GM12878 (cell line): ENCODE results near the gene DRAP1. TPM values are rescaled to one million over a fixed set of nuclear protein-coding genes. Genes with fewer than 3 reads are reported as not detected.
A peak's percentile ranks its signal among the peaks of the same experiment; 100 is the strongest.

Experiments
- ATF7 ChIP-seq: fragments of 450-650 bp; IDR thresholded peaks from 2 replicates; pipeline ENCODE4 v1.6.1; 2016; ENCODE audit warnings: low read depth, mild to moderate bottlenecking
- BRCA1 ChIP-seq: IDR thresholded peaks from 2 replicates; pipeline ENCODE4 v1.6.1; 2011; ENCODE audit warnings: low read depth, low read length, improper control_type of control experiment
- CBFB ChIP-seq: IDR thresholded peaks from 2 replicates; pipeline ENCODE4 v1.6.1; 2016; ENCODE audit warnings: antibody characterized with exemption, low read depth
- CEBPZ ChIP-seq: fragments of 150-350 bp; IDR thresholded peaks from 2 replicates; pipeline ENCODE4 v1.6.1; 2016; ENCODE audit warnings: low read depth, low read length
- CREM ChIP-seq: IDR thresholded peaks from 2 replicates; pipeline ENCODE4 v1.6.1; 2014; ENCODE audit warnings: antibody characterized with exemption, low read depth
- KDM1A ChIP-seq: fragments of 200-600 bp; sonication (generic); IDR thresholded peaks from 2 replicates; pipeline ENCODE4 v1.6.1; 2016; ENCODE audit warnings: borderline replicate concordance
- PML ChIP-seq: IDR thresholded peaks from 2 replicates; pipeline ENCODE4 v1.6.1; 2012; ENCODE audit warnings: low read length, inconsistent platforms
- SP1 ChIP-seq: IDR thresholded peaks from one replicate; pipeline ENCODE4 v1.6.1; 2011; ENCODE audit warnings: low read depth, low read length
- TCF3 ChIP-seq: IDR thresholded peaks from 2 replicates; pipeline ENCODE4 v1.6.1; 2012; ENCODE audit warnings: low read depth, mild to moderate bottlenecking, low read length, borderline replicate concordance; ENCODE audit not compliant: insufficient read depth
- ZBED1 ChIP-seq: IDR thresholded peaks from 2 replicates; pipeline ENCODE4 v1.6.1; 2016; ENCODE audit warnings: borderline replicate concordance
- ZNF274 ChIP-seq: IDR thresholded peaks from one replicate; pipeline ENCODE4 v1.8.0; 2011; ENCODE audit not compliant: insufficient read length, insufficient read depth
- ZZZ3 ChIP-seq: IDR thresholded peaks from 2 replicates; pipeline ENCODE4 v1.6.1; 2011; ENCODE audit warnings: low read depth; ENCODE audit not compliant: control insufficient read depth, insufficient read length
- polyA plus RNA-seq, 11 experiments: library from polyadenylated mRNA; depleted of rRNA in 4 of 11; unstranded in 6 of 11; stranded (reverse) in 5 of 11; fragments of >200 nt; fragmentation: Nextera tagmentation in 4 of 11; fragmentation: Illumina TruSeq in 1 of 11; extraction: Ambion mirVana in 4 of 11; extraction: Trizol in 1 of 11; gene quantifications; 1 replicate in 1 of 11; 2 replicates in 10 of 11; pipeline versions ENCODE4 v1.2.1 to v1.2.3, GENCODE V29; 2011 to 2016; ENCODE audit warnings: inconsistent platforms in 2 of 11, missing spikeins in 2 of 11, low read depth in 1 of 11
- total RNA-seq, 4 experiments: library from RNA; depleted of rRNA in 3 of 4; stranded (reverse); fragments of >200 nt in 3 of 4; fragmentation: Illumina TruSeq in 1 of 4; extraction: Trizol in 1 of 4; gene quantifications; 2 replicates each; pipeline versions ENCODE4 v1.2.1 to v1.2.3, GENCODE V29; 2013 to 2021
- TF ChIP-seq, protein P1 (sequence below): fragments of 450-650 bp; IDR thresholded peaks from 2 replicates; pipeline ENCODE4 v1.6.1; 2017; ENCODE audit warnings: mild to moderate bottlenecking, moderate library complexity
- TF ChIP-seq, protein P2 (sequence below): fragments of 450-650 bp; IDR thresholded peaks from 2 replicates; pipeline ENCODE4 v1.6.1; 2016; ENCODE audit warnings: mild to moderate bottlenecking, moderate library complexity, borderline replicate concordance
- TF ChIP-seq, protein P3 (sequence below): fragments of 450-650 bp; IDR thresholded peaks from 2 replicates; pipeline ENCODE4 v1.6.1; 2017; ENCODE audit warnings: antibody characterized with exemption, mild to moderate bottlenecking, moderate library complexity

The DRAP1 gene
- total and polyA plus RNA-seq, 10 of the 15 experiments (the other 5 are each of a cell fraction or from before 2014, with no cell fraction given), result 9.4 to 163 (median 114) TPM

GRCh38 chr11:65890324-65891218 is 28.7 kb upstream of the DRAP1 start, which contains the start of gene CCDC85B (continued):
- TF ChIP-seq CEBPZ (no peak), ZBED1 (peak; percentile 21; the same call in 1 of the 2 replicates), TCF3 (peak; percentile 81; the same call in 1 of the 2 replicates), BRCA1 (no peak), ZNF274 (no peak), SP1 (peak; percentile 78), PML (no peak), CREM (peak; percentile 53), ATF7 (peak; percentile 59; the same call in 1 of the 2 replicates), KDM1A (no peak), CBFB (no peak), ZZZ3 (no peak)
- TF ChIP-seq, protein P1, sequence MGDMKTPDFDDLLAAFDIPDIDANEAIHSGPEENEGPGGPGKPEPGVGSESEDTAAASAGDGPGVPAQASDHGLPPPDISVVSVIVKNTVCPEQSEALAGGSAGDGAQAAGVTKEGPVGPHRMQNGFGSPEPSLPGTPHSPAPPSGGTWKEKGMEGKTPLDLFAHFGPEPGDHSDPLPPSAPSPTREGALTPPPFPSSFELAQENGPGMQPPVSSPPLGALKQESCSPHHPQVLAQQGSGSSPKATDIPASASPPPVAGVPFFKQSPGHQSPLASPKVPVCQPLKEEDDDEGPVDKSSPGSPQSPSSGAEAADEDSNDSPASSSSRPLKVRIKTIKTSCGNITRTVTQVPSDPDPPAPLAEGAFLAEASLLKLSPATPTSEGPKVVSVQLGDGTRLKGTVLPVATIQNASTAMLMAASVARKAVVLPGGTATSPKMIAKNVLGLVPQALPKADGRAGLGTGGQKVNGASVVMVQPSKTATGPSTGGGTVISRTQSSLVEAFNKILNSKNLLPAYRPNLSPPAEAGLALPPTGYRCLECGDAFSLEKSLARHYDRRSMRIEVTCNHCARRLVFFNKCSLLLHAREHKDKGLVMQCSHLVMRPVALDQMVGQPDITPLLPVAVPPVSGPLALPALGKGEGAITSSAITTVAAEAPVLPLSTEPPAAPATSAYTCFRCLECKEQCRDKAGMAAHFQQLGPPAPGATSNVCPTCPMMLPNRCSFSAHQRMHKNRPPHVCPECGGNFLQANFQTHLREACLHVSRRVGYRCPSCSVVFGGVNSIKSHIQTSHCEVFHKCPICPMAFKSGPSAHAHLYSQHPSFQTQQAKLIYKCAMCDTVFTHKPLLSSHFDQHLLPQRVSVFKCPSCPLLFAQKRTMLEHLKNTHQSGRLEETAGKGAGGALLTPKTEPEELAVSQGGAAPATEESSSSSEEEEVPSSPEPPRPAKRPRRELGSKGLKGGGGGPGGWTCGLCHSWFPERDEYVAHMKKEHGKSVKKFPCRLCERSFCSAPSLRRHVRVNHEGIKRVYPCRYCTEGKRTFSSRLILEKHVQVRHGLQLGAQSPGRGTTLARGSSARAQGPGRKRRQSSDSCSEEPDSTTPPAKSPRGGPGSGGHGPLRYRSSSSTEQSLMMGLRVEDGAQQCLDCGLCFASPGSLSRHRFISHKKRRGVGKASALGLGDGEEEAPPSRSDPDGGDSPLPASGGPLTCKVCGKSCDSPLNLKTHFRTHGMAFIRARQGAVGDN, result peak; percentile 92
- TF ChIP-seq, protein P2, sequence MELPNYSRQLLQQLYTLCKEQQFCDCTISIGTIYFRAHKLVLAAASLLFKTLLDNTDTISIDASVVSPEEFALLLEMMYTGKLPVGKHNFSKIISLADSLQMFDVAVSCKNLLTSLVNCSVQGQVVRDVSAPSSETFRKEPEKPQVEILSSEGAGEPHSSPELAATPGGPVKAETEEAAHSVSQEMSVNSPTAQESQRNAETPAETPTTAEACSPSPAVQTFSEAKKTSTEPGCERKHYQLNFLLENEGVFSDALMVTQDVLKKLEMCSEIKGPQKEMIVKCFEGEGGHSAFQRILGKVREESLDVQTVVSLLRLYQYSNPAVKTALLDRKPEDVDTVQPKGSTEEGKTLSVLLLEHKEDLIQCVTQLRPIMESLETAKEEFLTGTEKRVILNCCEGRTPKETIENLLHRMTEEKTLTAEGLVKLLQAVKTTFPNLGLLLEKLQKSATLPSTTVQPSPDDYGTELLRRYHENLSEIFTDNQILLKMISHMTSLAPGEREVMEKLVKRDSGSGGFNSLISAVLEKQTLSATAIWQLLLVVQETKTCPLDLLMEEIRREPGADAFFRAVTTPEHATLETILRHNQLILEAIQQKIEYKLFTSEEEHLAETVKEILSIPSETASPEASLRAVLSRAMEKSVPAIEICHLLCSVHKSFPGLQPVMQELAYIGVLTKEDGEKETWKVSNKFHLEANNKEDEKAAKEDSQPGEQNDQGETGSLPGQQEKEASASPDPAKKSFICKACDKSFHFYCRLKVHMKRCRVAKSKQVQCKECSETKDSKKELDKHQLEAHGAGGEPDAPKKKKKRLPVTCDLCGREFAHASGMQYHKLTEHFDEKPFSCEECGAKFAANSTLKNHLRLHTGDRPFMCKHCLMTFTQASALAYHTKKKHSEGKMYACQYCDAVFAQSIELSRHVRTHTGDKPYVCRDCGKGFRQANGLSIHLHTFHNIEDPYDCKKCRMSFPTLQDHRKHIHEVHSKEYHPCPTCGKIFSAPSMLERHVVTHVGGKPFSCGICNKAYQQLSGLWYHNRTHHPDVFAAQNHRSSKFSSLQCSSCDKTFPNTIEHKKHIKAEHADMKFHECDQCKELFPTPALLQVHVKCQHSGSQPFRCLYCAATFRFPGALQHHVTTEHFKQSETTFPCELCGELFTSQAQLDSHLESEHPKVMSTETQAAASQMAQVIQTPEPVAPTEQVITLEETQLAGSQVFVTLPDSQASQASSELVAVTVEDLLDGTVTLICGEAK, result no peak
- TF ChIP-seq, protein P3, sequence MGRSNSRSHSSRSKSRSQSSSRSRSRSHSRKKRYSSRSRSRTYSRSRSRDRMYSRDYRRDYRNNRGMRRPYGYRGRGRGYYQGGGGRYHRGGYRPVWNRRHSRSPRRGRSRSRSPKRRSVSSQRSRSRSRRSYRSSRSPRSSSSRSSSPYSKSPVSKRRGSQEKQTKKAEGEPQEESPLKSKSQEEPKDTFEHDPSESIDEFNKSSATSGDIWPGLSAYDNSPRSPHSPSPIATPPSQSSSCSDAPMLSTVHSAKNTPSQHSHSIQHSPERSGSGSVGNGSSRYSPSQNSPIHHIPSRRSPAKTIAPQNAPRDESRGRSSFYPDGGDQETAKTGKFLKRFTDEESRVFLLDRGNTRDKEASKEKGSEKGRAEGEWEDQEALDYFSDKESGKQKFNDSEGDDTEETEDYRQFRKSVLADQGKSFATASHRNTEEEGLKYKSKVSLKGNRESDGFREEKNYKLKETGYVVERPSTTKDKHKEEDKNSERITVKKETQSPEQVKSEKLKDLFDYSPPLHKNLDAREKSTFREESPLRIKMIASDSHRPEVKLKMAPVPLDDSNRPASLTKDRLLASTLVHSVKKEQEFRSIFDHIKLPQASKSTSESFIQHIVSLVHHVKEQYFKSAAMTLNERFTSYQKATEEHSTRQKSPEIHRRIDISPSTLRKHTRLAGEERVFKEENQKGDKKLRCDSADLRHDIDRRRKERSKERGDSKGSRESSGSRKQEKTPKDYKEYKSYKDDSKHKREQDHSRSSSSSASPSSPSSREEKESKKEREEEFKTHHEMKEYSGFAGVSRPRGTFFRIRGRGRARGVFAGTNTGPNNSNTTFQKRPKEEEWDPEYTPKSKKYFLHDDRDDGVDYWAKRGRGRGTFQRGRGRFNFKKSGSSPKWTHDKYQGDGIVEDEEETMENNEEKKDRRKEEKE, result no peak; the same call in 1 of the 2 replicates
